ENCODE measurements around the gene TCN2. TPM values are rescaled to one million over a fixed set of nuclear protein-coding genes. Genes with fewer than 3 reads are reported as not detected.
"Not testable (repeated sequence)": the region's sequence is repeated elsewhere in the genome, so short reads cannot be mapped to it uniquely, and the experiment has no call there.

TCN2 gene
- total and polyA plus RNA-seq, 2 experiments from 2014 or later: 6.1 to 7.8 TPM

GRCh38 chr22:30612789-30613188 is 5.8 kb downstream of the TCN2 start:
- Histone ChIP-seq H3K27ac (no peak overlapping the region), H3K27me3 (no peaks in the 10 kb centered on the region), H3K36me3 (no peaks in the 10 kb centered on the region), H3K4me3 (no peak overlapping the region), H3K4me1 (ENCODE audit: low read depth) (peaks cover 2% of the 10 kb centered on the region), H3K9me3 (ENCODE audit: low read depth) (no peaks in the 10 kb centered on the region)
- DNase-seq (ENCODE audit: low read depth in 1 of 2, low spot score in 1 of 2): no peak
- no peak for TF ChIP-seq CTCF (IDR thresholded peaks at IDR 0.05; ENCODE audit: low read depth, low read length)

- no peaks in the 10 kb centered on the region for H3K4me1 ChIP-seq (ENCODE audit: low read depth)
- DNase-seq (ENCODE audit: low read depth in 1 of 2, low spot score in 1 of 2): no peak
- no peaks in the 10 kb centered on the region for H3K27me3 ChIP-seq
- TF ChIP-seq CTCF (IDR thresholded peaks at IDR 0.05; ENCODE audit: low read depth, low read length): no peak
- H3K27ac ChIP-seq: no peak overlapping the region
- no peaks in the 10 kb centered on the region for H3K9me3 ChIP-seq (ENCODE audit: low read depth)
- no peak overlapping the region for H3K4me3 ChIP-seq
- H3K36me3 ChIP-seq: no peaks in the 10 kb centered on the region
Observed at GRCh38 chr22:30614268-30614667, 7.3 kb downstream of the TCN2 start.

GRCh38 chr22:30614879-30615278 is 7.9 kb downstream of the TCN2 start:
- H3K9me3 ChIP-seq (ENCODE audit: low read depth): no peaks in the 10 kb centered on the region
- no peak for TF ChIP-seq CTCF (IDR thresholded peaks at IDR 0.05; ENCODE audit: low read depth, low read length)
- H3K36me3 ChIP-seq: no peaks in the 10 kb centered on the region

GRCh38 chr22:30615543-30615954 is 8.6 kb downstream of the TCN2 start:
- no peak for DNase-seq (ENCODE audit: low read depth in 1 of 2, low spot score in 1 of 2)
- no peak overlapping the region for H3K27ac ChIP-seq
- H3K4me3 ChIP-seq: no peak overlapping the region
- H3K27me3 ChIP-seq: no peaks in the 10 kb centered on the region
- TF ChIP-seq CTCF (IDR thresholded peaks at IDR 0.05; ENCODE audit: low read depth, low read length): no peak
- no peaks in the 10 kb centered on the region for H3K36me3 ChIP-seq
- H3K9me3 ChIP-seq (ENCODE audit: low read depth): no peaks in the 10 kb centered on the region
- no peaks in the 10 kb centered on the region for H3K4me1 ChIP-seq (ENCODE audit: low read depth)

More at GRCh38 chr22:30614879-30615278, 7.9 kb downstream of the TCN2 start:
- H3K4me3 ChIP-seq: no peak overlapping the region
- H3K4me1 ChIP-seq (ENCODE audit: low read depth): no peaks in the 10 kb centered on the region
- no peaks in the 10 kb centered on the region for H3K27me3 ChIP-seq
- no peak overlapping the region for H3K27ac ChIP-seq
- no peak for DNase-seq (ENCODE audit: low read depth in 1 of 2, low spot score in 1 of 2)

DNA sequence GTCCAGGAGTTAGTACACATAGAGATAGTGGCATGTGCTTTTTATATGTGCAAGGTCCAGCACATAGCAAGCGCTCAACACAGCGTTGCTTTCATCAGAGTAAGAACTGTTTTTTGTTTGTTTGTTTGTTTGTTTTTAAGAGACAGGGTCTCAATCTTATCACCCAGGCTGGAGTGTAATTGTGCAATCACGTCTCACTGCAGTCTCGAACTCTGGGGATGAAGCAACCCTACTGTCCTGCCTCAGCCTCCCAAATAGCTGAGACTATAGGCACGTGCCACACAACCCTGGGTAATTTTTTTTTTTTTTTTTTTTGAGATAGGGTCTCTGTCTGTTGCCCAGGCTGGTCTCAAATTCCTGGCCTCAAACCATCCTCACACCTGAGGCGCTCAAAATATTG is 10.8 kb downstream of the TCN2 start:
- Histone ChIP-seq H3K9me3 (ENCODE audit: low read depth) (no peaks in the 10 kb centered on the region), H3K36me3 (no peaks in the 10 kb centered on the region), H3K27me3 (no peaks in the 10 kb centered on the region), H3K27ac (no peak overlapping the region), H3K4me3 (no peak overlapping the region), H3K4me1 (ENCODE audit: low read depth) (no peaks in the 10 kb centered on the region)
- DNase-seq (ENCODE audit: low read depth in 1 of 2, low spot score in 1 of 2): no peak
- TF ChIP-seq CTCF (IDR thresholded peaks at IDR 0.05; ENCODE audit: low read depth, low read length): no peak

- not testable (repeated sequence) for H3K9me3 ChIP-seq (ENCODE audit: low read depth); H3K27ac ChIP-seq; H3K36me3 ChIP-seq; H3K27me3 ChIP-seq; H3K4me3 ChIP-seq; DNase-seq (ENCODE audit: low read depth in 1 of 2, low spot score in 1 of 2); H3K4me1 ChIP-seq (ENCODE audit: low read depth)
Observed at GRCh38 chr22:30619909-30620308, 12.9 kb downstream of the TCN2 start.
